ENCODE results near the gene ANG. TPM values are rescaled to one million over a fixed set of nuclear protein-coding genes. Genes with fewer than 3 reads are reported as not detected.
"Not testable (repeated sequence)": the region's sequence is repeated elsewhere in the genome, so short reads cannot be mapped to it uniquely, and the experiment has no call there.

Gene ANG
- total and polyA plus RNA-seq, 2 experiments from 2014 or later: 0.83 to 2.7 TPM

GRCh38 chr14:20698018-20698329 lies 9.4 kb downstream of the ANG start:
- Histone ChIP-seq H3K9me3 (ENCODE audit: low read depth) (no peaks in the 10 kb centered on the region), H3K36me3 (no peaks in the 10 kb centered on the region), H3K27me3 (no peaks in the 10 kb centered on the region), H3K27ac (no peak overlapping the region), H3K4me3 (no peak overlapping the region), H3K4me1 (ENCODE audit: low read depth) (no peaks in the 10 kb centered on the region)
- DNase-seq (ENCODE audit: low read depth in 1 of 2, low spot score in 1 of 2): no peak
- TF ChIP-seq CTCF (IDR thresholded peaks at IDR 0.05; ENCODE audit: low read depth, low read length): no peak

GRCh38 chr14:20698934-20699333 lies 10.4 kb downstream of the ANG start:
- TF ChIP-seq CTCF (IDR thresholded peaks at IDR 0.05; ENCODE audit: low read depth, low read length): no peak
- Histone ChIP-seq H3K27ac (no peak overlapping the region), H3K4me1 (ENCODE audit: low read depth) (no peaks in the 10 kb centered on the region), H3K36me3 (no peaks in the 10 kb centered on the region), H3K9me3 (ENCODE audit: low read depth) (no peaks in the 10 kb centered on the region), H3K4me3 (no peak overlapping the region), H3K27me3 (no peaks in the 10 kb centered on the region)
- DNase-seq (ENCODE audit: low read depth in 1 of 2, low spot score in 1 of 2): no peak

GRCh38 chr14:20699931-20700330 lies 11.4 kb downstream of the ANG start:
- no peaks in the 10 kb centered on the region for H3K4me1 ChIP-seq (ENCODE audit: low read depth)
- H3K27me3 ChIP-seq: no peaks in the 10 kb centered on the region
- no peak for TF ChIP-seq CTCF (IDR thresholded peaks at IDR 0.05; ENCODE audit: low read depth, low read length)
- no peak overlapping the region for H3K27ac ChIP-seq
- H3K4me3 ChIP-seq: no peak overlapping the region
- DNase-seq (ENCODE audit: low read depth in 1 of 2, low spot score in 1 of 2): no peak
- H3K36me3 ChIP-seq: no peaks in the 10 kb centered on the region
- H3K9me3 ChIP-seq (ENCODE audit: low read depth): no peaks in the 10 kb centered on the region

GRCh38 chr14:20700965-20701364 lies 12.4 kb downstream of the ANG start:
- H3K4me3 ChIP-seq; DNase-seq (ENCODE audit: low read depth in 1 of 2, low spot score in 1 of 2); H3K36me3 ChIP-seq: not testable (repeated sequence)

GRCh38 chr14:20706657-20707355 lies 18.2 kb downstream of the ANG start:
- Histone ChIP-seq H3K27me3 (no peaks in the 10 kb centered on the region), H3K27ac (no peak overlapping the region), H3K9me3 (ENCODE audit: low read depth) (no peaks in the 10 kb centered on the region), H3K4me1 (ENCODE audit: low read depth) (no peaks in the 10 kb centered on the region), H3K36me3 (no peaks in the 10 kb centered on the region), H3K4me3 (no peak overlapping the region)
- DNase-seq (ENCODE audit: low read depth in 1 of 2, low spot score in 1 of 2): peak in 1 of 2 donors; percentile 70
- TF ChIP-seq CTCF (IDR thresholded peaks at IDR 0.05; ENCODE audit: low read depth, low read length): no peak

More at GRCh38 chr14:20700965-20701364, 12.4 kb downstream of the ANG start:
- not testable (repeated sequence) for H3K9me3 ChIP-seq (ENCODE audit: low read depth); H3K27ac ChIP-seq; H3K4me1 ChIP-seq (ENCODE audit: low read depth); H3K27me3 ChIP-seq

GRCh38 chr14:20707622-20708021 lies 19.1 kb downstream of the ANG start:
- Histone ChIP-seq H3K36me3 (no peaks in the 10 kb centered on the region), H3K4me1 (ENCODE audit: low read depth) (no peaks in the 10 kb centered on the region), H3K27me3 (no peaks in the 10 kb centered on the region), H3K4me3 (no peak overlapping the region), H3K27ac (no peak overlapping the region), H3K9me3 (ENCODE audit: low read depth) (no peaks in the 10 kb centered on the region)
- TF ChIP-seq CTCF (IDR thresholded peaks at IDR 0.05; ENCODE audit: low read depth, low read length): no peak
- peak in 1 of 2 donors; percentile 86 for DNase-seq (ENCODE audit: low read depth in 1 of 2, low spot score in 1 of 2)

All from cardiac muscle cell (in vitro differentiated cells and primary cell).